GM12873 (cell line): Measurements from ENCODE around the gene BCL2L14.

Experiments
- CTCF ChIP-seq: IDR thresholded peaks from 2 replicates; pipeline ENCODE4 v1.5.1; 2012; ENCODE audit warnings: low read depth, mild to moderate bottlenecking, moderate library complexity, low read length, control low read depth; ENCODE audit not compliant: insufficient read depth; ENCODE audit errors: missing control alignments

Gene BCL2L14

GRCh38 chr12:12056951-12057350, 13.8 kb upstream of the BCL2L14 start:
- TF ChIP-seq CTCF, result no peak

GRCh38 chr12:12064596-12064995, 6.1 kb upstream of the BCL2L14 start:
- no peak for TF ChIP-seq CTCF

GRCh38 chr12:12068751-12069150, 2.0 kb upstream of the BCL2L14 start:
- TF ChIP-seq CTCF, result no peak

- TF ChIP-seq CTCF, result no peak
Observed at GRCh38 chr12:12069821-12070548, 754 bp upstream of the BCL2L14 start.

- peak; percentile 27 for TF ChIP-seq CTCF
Observed at GRCh38 chr12:12072064-12072760, 1.5 kb downstream of the BCL2L14 start.

- no peak for TF ChIP-seq CTCF
Observed at GRCh38 chr12:12079291-12079690, 8.6 kb downstream of the BCL2L14 start.

GRCh38 chr12:12081836-12082497, 11.2 kb downstream of the BCL2L14 start:
- TF ChIP-seq CTCF, result peak; percentile 27
